Endothelial cell of umbilical vein (primary cell): ENCODE data around the gene ZNF205. TPM values are rescaled to one million over a fixed set of nuclear protein-coding genes. Genes with fewer than 3 reads are reported as not detected.
"Not testable (repeated sequence)": the region's sequence is repeated elsewhere in the genome, so short reads cannot be mapped to it uniquely, and the experiment has no call there.

ENCODE experiments used
- BruUV-seq: library from RNA; stranded (reverse); fragments of 400-500 nt; replicated peaks from 2 replicates; lab custom pipeline; 2021; lab: Mats Ljungman, UMichigan
- CTCF ChIA-PET: fragments of 300-600, 350-600 bp; sonication (Branson Sonifier 250); formaldehyde crosslinking; loops from one replicate; lab custom pipeline; 2021; ENCODE audit warnings: antibody characterized with exemption, inconsistent platforms; lab: Charles Lee
- POLR2A ChIA-PET: fragments of 300-600, 350-600 bp; sonication (Branson Sonifier 250); formaldehyde crosslinking; loops from one replicate; lab custom pipeline; 2021; ENCODE audit warnings: antibody characterized with exemption, inconsistent platforms; lab: Charles Lee
- DNase-seq: peaks from one replicate; pipeline ENCODE4 v3.0.0-alpha.2; 2011; ENCODE audit warnings: low read depth, low spot score
- FAIRE-seq: peaks from 2 replicates; lab custom pipeline; 2011; peaks lifted over from hg19 to GRCh38; lab: Jason Lieb, UNC
- H2AFZ ChIP-seq: 2 replicates; pipeline ENCODE4 v1.6.0; 2012; ENCODE audit warnings: low read depth, low read length, control low read depth, inconsistent platforms
- H3K27ac ChIP-seq: 2 replicates; pipeline ENCODE4 v1.5.1; 2011; ENCODE audit warnings: low read depth, mild to moderate bottlenecking, control low read depth, low read length, moderate library complexity; ENCODE audit not compliant: insufficient read depth
- H3K27me3 ChIP-seq, 2 experiments: 2 replicates each; pipeline versions ENCODE4 v1.6.0 to v1.6.1; 2011; ENCODE audit warnings: low read length in 2 of 2, mixed read lengths in 1 of 2; ENCODE audit not compliant: control insufficient read depth in 2 of 2, insufficient read depth in 2 of 2
- H3K36me3 ChIP-seq, 2 experiments: 2 replicates in 1 of 2; 3 replicates in 1 of 2; pipeline ENCODE4 v1.5.1; 2011; ENCODE audit warnings: low read length in 2 of 2, mild to moderate bottlenecking in 1 of 2, moderate library complexity in 1 of 2; ENCODE audit not compliant: control insufficient read depth in 2 of 2, insufficient read depth in 2 of 2; ENCODE audit errors: extremely low read depth in 1 of 2
- H3K4me1 ChIP-seq: 3 replicates; pipeline ENCODE4 v1.5.1; 2011; ENCODE audit warnings: mild to moderate bottlenecking, low read length; ENCODE audit not compliant: control insufficient read depth, insufficient read depth; ENCODE audit errors: extremely low read depth
- H3K4me2 ChIP-seq: 2 replicates; pipeline ENCODE4 v1.6.1; 2011; ENCODE audit warnings: low read length, control low read depth, mixed read lengths; ENCODE audit not compliant: insufficient read depth
- H3K4me3 ChIP-seq, 3 experiments: fragments of 200-600 bp in 1 of 3; sonication (generic), shearing (Covaris generic) in 1 of 3; replicated peaks in 1 of 3; 2 replicates each; pipeline ENCODE4 v1.5.1; 2011 to 2016; ENCODE audit warnings: control low read depth in 3 of 3, low read length in 3 of 3, mild to moderate bottlenecking in 2 of 3, inconsistent platforms in 1 of 3, low read depth in 1 of 3, moderate library complexity in 1 of 3; ENCODE audit not compliant: insufficient read depth in 1 of 3
- H3K79me2 ChIP-seq: 2 replicates; pipeline ENCODE4 v1.6.0; 2012; ENCODE audit warnings: low read length, inconsistent platforms; ENCODE audit not compliant: control insufficient read depth, insufficient read depth
- H3K9ac ChIP-seq: replicated peaks from 2 replicates; pipeline ENCODE3; 2011; ENCODE audit warnings: low read length, control low read depth; ENCODE audit not compliant: insufficient read depth; ENCODE audit errors: extremely low read depth
- H3K9me1 ChIP-seq: replicated peaks from 3 replicates; pipeline ENCODE4 v1.6.0; 2011; ENCODE audit warnings: mild to moderate bottlenecking, low read length; ENCODE audit not compliant: control insufficient read depth, insufficient read depth; ENCODE audit errors: extremely low read depth
- H3K9me3 ChIP-seq: replicated peaks from 2 replicates; pipeline ENCODE4 v1.5.1; 2012; ENCODE audit warnings: low read length, inconsistent platforms; ENCODE audit not compliant: control insufficient read depth, insufficient read depth
- H4K20me1 ChIP-seq: replicated peaks from 2 replicates; pipeline ENCODE3; 2011; ENCODE audit warnings: mild to moderate bottlenecking, low read length; ENCODE audit not compliant: control insufficient read depth, insufficient read depth; ENCODE audit errors: extremely low read depth
- EZH2 ChIP-seq: IDR thresholded peaks from 2 replicates; pipeline ENCODE4 v1.6.1; 2012; ENCODE audit warnings: borderline replicate concordance, low read depth, mild to moderate bottlenecking, moderate library complexity, low read length, inconsistent platforms; ENCODE audit not compliant: severe bottlenecking
- FOS ChIP-seq: IDR thresholded peaks from 2 replicates; pipeline ENCODE4 v1.6.1; 2011; ENCODE audit warnings: mild to moderate bottlenecking, low read length, moderate library complexity, borderline replicate concordance; ENCODE audit not compliant: insufficient read depth
- GATA2 ChIP-seq: IDR thresholded peaks from 2 replicates; pipeline ENCODE4 v1.7.0; 2011; ENCODE audit warnings: low read depth, mild to moderate bottlenecking, moderate library complexity, mixed read lengths, low read length; ENCODE audit not compliant: insufficient read length, insufficient read depth
- JUN ChIP-seq: IDR thresholded peaks from 2 replicates; pipeline ENCODE4 v1.6.1; 2011; ENCODE audit warnings: borderline replicate concordance, low read depth; ENCODE audit not compliant: insufficient read length, insufficient read depth
- MYC ChIP-seq: IDR thresholded peaks from one replicate; pipeline ENCODE4 v1.6.1; 2011; ENCODE audit warnings: mild to moderate bottlenecking, low read depth, low read length
- POLR2AphosphoS5 ChIP-seq: IDR thresholded peaks from 2 replicates; pipeline ENCODE4 v1.6.1; 2012; ENCODE audit warnings: low read depth, mild to moderate bottlenecking, control low read depth, low read length, moderate library complexity; ENCODE audit not compliant: insufficient read depth
- dilution Hi-C: fragments of 300-500 bp; cut with MboI; formaldehyde crosslinking; loops from one replicate; pipeline ENCODE4 v1.15.0; 2019; ENCODE audit warnings: low sequenced_read_pairs; ENCODE audit not compliant: extremely low pct_ligation_motif_present
- intact Hi-C: fragments of 100-400 bp; cut with micrococcal nuclease; formaldehyde crosslinking; loops from one replicate; pipeline ENCODE4 v1.10.0; 2022
- polyA plus RNA-seq, 4 experiments: library from polyadenylated mRNA; depleted of rRNA in 3 of 4; stranded (reverse) in 3 of 4; unstranded in 1 of 4; fragments of >200 nt; gene quantifications; 2 replicates each; pipeline versions ENCODE4 v1.2.1 to v1.2.3, GENCODE V29; 2011 to 2012; ENCODE audit warnings: missing spikeins in 1 of 4
- total RNA-seq: library from RNA; stranded (reverse); gene quantifications from 2 replicates; pipeline ENCODE4 v1.2.3, GENCODE V29; 2021

Gene ZNF205
- total and polyA plus RNA-seq, 2 donors (not counting 3 experiments of a cell fraction or from before 2014, with no cell fraction given) = 18.5 to 19.0 TPM

GRCh38 chr16:3070608-3071111 is 41.7 kb upstream of the ZNF205 start:
- Histone ChIP-seq H2AFZ (no peak overlapping the region), H3K4me2 (no peak overlapping the region), H3K9me1 (no peaks in the 10 kb centered on the region), H3K4me3 (no peak overlapping the region), H3K9me3 (no peaks in the 10 kb centered on the region), H3K79me2 (peaks cover 4% of the 10 kb centered on the region), H3K4me1 (peaks cover 8% of the 10 kb centered on the region), H3K27me3 (peaks cover 0 to 2% of the 10 kb centered on the region in 2 experiments), H4K20me1 (no peaks in the 10 kb centered on the region), H3K36me3 (peaks cover 0 to 9% of the 10 kb centered on the region in 2 experiments), H3K27ac (no peak overlapping the region), H3K9ac (no peak overlapping the region)
- CTCF ChIA-PET = interaction anchor here (0.6 to 1.4 kb wide), 3 partner anchors 17 to 72 kb away, joined by 3 to 5 read pairs (median 4); no protein-coding TSS in a partner anchor
- TF ChIP-seq JUN (no peak), POLR2AphosphoS5 (no peak), GATA2 (no peak), FOS (no peak), EZH2 (no peak)
- no peak for DNase-seq
- intact Hi-C loops = no loop called here
- no TSS peak for BruUV-seq
- dilution Hi-C loops = no loop called here
- FAIRE-seq = no peak
- POLR2A ChIA-PET = no interaction called here

GRCh38 chr16:3071655-3072054 is 40.7 kb upstream of the ZNF205 start:
- CTCF ChIA-PET = interaction anchor here (1.3 to 1.4 kb wide), 2 partner anchors 16 to 58 kb away, joined by 4 to 5 read pairs; no protein-coding TSS in a partner anchor
- no peak overlapping the region for H3K9ac ChIP-seq
- H3K27ac ChIP-seq = no peak overlapping the region
- DNase-seq = no peak
- no peaks in the 10 kb centered on the region for H3K9me3 ChIP-seq
- FAIRE-seq = no peak
- dilution Hi-C loops = no loop called here
- H3K79me2 ChIP-seq = no peaks in the 10 kb centered on the region
- no peak overlapping the region for H3K4me3 ChIP-seq
- no peaks in the 10 kb centered on the region for H4K20me1 ChIP-seq
- no peak overlapping the region for H2AFZ ChIP-seq
- peaks cover 0 to 2% of the 10 kb centered on the region in 2 experiments for H3K27me3 ChIP-seq
- BruUV-seq = no TSS peak
- H3K4me2 ChIP-seq = no peak overlapping the region
- intact Hi-C loops = no loop called here
- no peaks in the 10 kb centered on the region for H3K4me1 ChIP-seq
- no peaks in the 10 kb centered on the region for H3K9me1 ChIP-seq
- TF ChIP-seq GATA2 = no peak
- no peak for TF ChIP-seq MYC
- peaks cover 0 to 9% of the 10 kb centered on the region in 2 experiments for H3K36me3 ChIP-seq
- POLR2A ChIA-PET = no interaction called here

- not testable (repeated sequence) for H3K27ac ChIP-seq
Observed at GRCh38 chr16:3072148-3072547, 40.2 kb upstream of the ZNF205 start.

More at GRCh38 chr16:3072148-3072547, 40.2 kb upstream of the ZNF205 start:
- H3K79me2 ChIP-seq, intact Hi-C loops, BruUV-seq, H3K4me3 ChIP-seq, H3K27me3 ChIP-seq, H3K4me2 ChIP-seq, H3K4me1 ChIP-seq, H2AFZ ChIP-seq, DNase-seq, FAIRE-seq, POLR2A ChIA-PET, CTCF ChIA-PET, H3K9me1 ChIP-seq, dilution Hi-C loops, H3K9ac ChIP-seq, H3K36me3 ChIP-seq, H3K9me3 ChIP-seq, H4K20me1 ChIP-seq: not testable (repeated sequence)
